GM12873 (cell line): Measurements from ENCODE around the gene SPATA25.

Experiments
- TF ChIP-seq, protein P1 (sequence below): IDR thresholded peaks from 2 replicates; pipeline ENCODE4 v1.5.1; 2012; ENCODE audit warnings: low read depth, mild to moderate bottlenecking, moderate library complexity, low read length, control low read depth; ENCODE audit not compliant: insufficient read depth; ENCODE audit errors: missing control alignments

The SPATA25 gene

GRCh38 chr20:45904583-45905504 lies 17.4 kb upstream of the SPATA25 start:
- TF ChIP-seq, protein P1, sequence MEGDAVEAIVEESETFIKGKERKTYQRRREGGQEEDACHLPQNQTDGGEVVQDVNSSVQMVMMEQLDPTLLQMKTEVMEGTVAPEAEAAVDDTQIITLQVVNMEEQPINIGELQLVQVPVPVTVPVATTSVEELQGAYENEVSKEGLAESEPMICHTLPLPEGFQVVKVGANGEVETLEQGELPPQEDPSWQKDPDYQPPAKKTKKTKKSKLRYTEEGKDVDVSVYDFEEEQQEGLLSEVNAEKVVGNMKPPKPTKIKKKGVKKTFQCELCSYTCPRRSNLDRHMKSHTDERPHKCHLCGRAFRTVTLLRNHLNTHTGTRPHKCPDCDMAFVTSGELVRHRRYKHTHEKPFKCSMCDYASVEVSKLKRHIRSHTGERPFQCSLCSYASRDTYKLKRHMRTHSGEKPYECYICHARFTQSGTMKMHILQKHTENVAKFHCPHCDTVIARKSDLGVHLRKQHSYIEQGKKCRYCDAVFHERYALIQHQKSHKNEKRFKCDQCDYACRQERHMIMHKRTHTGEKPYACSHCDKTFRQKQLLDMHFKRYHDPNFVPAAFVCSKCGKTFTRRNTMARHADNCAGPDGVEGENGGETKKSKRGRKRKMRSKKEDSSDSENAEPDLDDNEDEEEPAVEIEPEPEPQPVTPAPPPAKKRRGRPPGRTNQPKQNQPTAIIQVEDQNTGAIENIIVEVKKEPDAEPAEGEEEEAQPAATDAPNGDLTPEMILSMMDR, result no peak

GRCh38 chr20:45902199-45902701 lies 14.8 kb upstream of the SPATA25 start:
- TF ChIP-seq, protein P1, result no peak

DNA sequence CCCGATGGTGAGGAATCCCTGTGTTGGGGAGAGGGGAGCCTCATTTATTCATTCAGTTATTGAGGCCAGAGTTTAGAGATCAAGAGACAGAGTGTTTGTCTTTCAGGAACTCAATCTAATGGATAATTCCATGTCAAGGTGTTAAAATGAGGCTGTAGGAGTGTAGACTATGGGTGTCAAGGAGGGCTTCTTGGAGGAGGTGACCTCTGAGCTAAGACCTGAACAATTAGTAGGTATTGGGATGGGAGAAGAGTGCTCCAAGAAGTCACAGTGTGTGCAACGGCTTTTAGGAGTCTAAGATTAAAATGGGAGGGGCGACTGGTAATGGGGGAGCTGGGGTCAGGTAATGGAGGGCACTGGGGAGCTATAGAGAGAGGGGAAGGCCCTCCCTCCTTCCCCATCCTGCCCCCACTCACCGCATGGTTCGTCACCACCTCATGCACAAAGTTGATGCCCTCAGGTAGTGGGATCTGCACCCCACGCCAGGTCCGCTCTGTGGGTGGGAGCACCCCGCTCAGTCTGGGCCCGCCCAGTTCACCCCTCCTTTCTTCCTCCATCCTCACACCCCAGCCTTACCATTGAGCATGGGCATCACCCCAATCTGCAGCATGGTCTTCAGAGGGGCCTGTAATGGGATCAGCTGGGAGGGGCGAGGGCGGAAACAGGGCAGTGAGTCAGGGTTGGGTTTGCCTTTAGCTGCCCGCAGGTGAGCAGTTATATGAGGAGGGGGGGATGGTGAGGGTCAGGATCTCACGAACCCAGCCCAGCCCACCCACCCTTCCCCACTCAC lies 11.8 kb upstream of the SPATA25 start:
- TF ChIP-seq, protein P1, result no peak

DNA sequence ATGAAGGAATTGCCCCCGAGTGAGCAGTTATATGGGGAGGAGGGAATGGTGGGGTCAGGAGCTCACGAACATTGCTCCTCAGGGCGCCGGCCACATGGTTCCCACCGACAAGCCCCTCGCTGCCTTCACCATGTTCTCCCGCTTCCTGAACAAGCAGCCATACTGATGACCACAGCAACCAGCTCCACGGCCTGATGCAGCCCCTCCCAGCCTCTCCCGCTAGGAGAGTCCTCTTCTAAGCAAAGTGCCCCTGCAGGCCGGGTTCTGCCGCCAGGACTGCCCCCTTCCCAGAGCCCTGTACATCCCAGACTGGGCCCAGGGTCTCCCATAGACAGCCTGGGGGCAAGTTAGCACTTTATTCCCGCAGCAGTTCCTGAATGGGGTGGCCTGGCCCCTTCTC lies 10.9 kb upstream of the SPATA25 start:
- TF ChIP-seq, protein P1, result no peak

DNA sequence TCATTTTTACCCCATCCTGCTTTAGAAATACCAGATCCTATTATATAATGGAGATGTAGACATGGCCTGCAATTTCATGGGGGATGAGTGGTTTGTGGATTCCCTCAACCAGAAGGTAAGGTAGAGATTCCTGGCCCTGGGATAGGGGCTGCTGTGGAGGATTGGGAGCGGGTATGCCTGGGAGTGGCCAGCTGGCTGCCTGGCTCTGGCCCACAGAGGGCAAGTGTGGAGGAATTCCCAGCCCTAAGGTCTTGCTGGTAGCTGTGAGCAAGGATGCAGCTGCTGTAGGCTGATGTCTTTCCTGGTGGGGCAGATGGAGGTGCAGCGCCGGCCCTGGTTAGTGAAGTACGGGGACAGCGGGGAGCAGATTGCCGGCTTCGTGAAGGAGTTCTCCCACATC lies 10.3 kb upstream of the SPATA25 start:
- TF ChIP-seq, protein P1, result no peak

DNA sequence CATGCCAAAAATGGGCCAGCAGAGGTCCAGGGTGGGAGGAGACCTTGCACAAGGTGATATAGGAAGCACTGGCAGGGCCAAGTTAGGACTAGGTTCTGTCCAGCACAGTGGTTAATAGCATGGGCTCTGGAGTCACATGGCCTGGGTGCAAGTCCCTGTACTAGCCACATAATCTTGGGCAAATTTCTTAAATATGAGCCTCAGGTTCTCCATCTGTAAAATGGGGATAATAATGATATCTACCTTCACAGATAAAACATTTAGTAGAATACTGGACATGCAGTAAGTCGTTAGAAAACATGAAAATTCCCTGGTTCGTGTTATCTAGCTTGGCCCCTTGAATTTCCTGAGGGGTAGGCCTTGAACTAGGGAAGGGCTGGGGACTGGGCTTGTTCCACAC lies 9.9 kb upstream of the SPATA25 start:
- TF ChIP-seq, protein P1, result no peak

- TF ChIP-seq, protein P1, result no peak
These were observed 9.3 kb upstream of the SPATA25 start for GRCh38 chr20:45896641-45897161.
